ENCODE results near the gene TAS2R41.
"Not testable (repeated sequence)": the region's sequence is repeated elsewhere in the genome, so short reads cannot be mapped to it uniquely, and the experiment has no call there.

DNA sequence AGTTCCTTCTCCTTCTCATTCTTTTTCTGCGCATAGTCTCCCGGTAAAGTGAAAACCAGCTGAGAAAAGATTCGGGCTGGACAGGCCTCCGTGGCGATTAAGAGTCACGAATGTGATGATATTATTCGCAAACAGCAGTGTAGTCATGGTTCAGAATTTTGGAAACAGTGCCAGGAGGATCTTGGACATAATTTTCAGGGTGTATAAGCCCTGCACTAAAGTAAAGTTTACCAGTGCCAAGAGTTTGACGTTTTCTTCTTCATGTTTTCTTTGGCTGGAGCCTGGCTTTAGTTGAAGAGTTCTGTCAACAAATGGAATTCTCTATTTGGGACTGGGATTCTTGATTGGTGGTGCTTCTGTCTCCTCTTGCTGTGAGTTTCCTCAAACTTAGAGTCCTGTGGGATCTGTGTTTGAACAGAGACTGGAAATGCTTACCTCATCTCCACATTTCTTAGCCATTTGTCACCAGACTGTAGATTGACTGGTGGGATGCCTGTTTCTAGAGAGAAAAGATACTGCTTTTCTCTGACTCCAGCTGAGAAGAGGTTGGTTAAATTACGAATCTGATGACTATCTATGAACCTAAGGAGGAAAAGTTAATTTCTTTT lies 44.7 kb downstream of the TAS2R41 start:
- TF ChIP-seq CTCF (IDR thresholded peaks at IDR 0.05); POLR2A (IDR thresholded peaks at IDR 0.05); EP300 (IDR thresholded peaks at IDR 0.05; ENCODE audit: low read depth): not testable (repeated sequence)

Measured in transverse colon (tissue), 3 donors.